Muscle of arm (tissue), 12 donors: ENCODE data around the gene ASPG. TPM values are rescaled to one million over a fixed set of nuclear protein-coding genes. Genes with fewer than 3 reads are reported as not detected.

Source experiments
- DNase-seq: peaks from one replicate; pipeline ENCODE4 v3.0.0-alpha.2; 2013
- polyA plus RNA-seq, 12 donors: library from polyadenylated mRNA; unstranded; fragments of 120-200 nt; gene quantifications; one replicate each; pipeline ENCODE4 v1.2.1, GENCODE V29; 2013; ENCODE audit not compliant: insufficient read length in 12 of 12

ASPG gene
- polyA plus RNA-seq, 12 donors: 0.44 to 3.5 (median 1.9) TPM; not detected in 2

GRCh38 chr14:104135904-104136471 is 50.5 kb downstream of the ASPG start:
- no peak for DNase-seq

GRCh38 chr14:104136472-104137296 is 51.2 kb downstream of the ASPG start:
- no peak for DNase-seq

GRCh38 chr14:104137297-104138097 is 52.0 kb downstream of the ASPG start:
- DNase-seq: peak; percentile 38

GRCh38 chr14:104138098-104138717 is 52.7 kb downstream of the ASPG start, which contains the start of gene KIF26A:
KIF26A (plus strand) TSS chr14:104138587; CDS start chr14:104138723, 136 bp downstream.
- DNase-seq: no peak

GRCh38 chr14:104138718-104139459 is 53.4 kb downstream of the ASPG start:
- no peak for DNase-seq

- no peak for DNase-seq
These were observed 54.1 kb downstream of the ASPG start for GRCh38 chr14:104139460-104140212.

GRCh38 chr14:104140213-104140462 is 54.6 kb downstream of the ASPG start:
- DNase-seq: no peak

- DNase-seq: no peak
These were observed 55.2 kb downstream of the ASPG start for GRCh38 chr14:104140463-104141331.

GRCh38 chr14:104141621-104142091 is 56.2 kb downstream of the ASPG start:
- DNase-seq: no peak

GRCh38 chr14:104142136-104142945 is 56.8 kb downstream of the ASPG start:
- no peak for DNase-seq

- DNase-seq: no peak
These were observed 57.5 kb downstream of the ASPG start for GRCh38 chr14:104142946-104143470.

GRCh38 chr14:104143521-104144452 is 58.3 kb downstream of the ASPG start:
- no peak for DNase-seq

- DNase-seq: no peak
These were observed 58.9 kb downstream of the ASPG start for GRCh38 chr14:104144453-104144790.

- no peak for DNase-seq
These were observed 59.7 kb downstream of the ASPG start for GRCh38 chr14:104144911-104145825.

GRCh38 chr14:104145826-104146601 is 60.5 kb downstream of the ASPG start:
- DNase-seq: no peak
